ENCODE data around the gene ATP11A. TPM values are rescaled to one million over a fixed set of nuclear protein-coding genes. Genes with fewer than 3 reads are reported as not detected.

Gene ATP11A
- total and polyA plus RNA-seq, 10 of the 15 experiments (the other 5 are each of a cell fraction or from before 2014, with no cell fraction given) = 1.4 to 69.6 (median 14.4) TPM

- RAD21 ChIA-PET (ENCODE audit: unreplicated experiment) = interaction anchor here (0.6 to 1.3 kb wide), 2 partner anchors 183 to 1528 kb away, joined by 3 read pairs; no protein-coding TSS in a partner anchor
- no TSS peak for BruUV-seq (replicated peaks)
- DNase-seq (ENCODE audit: low read depth, low spot score) (no peak), FAIRE-seq (no peak), ATAC-seq (peak; percentile 17)
- Histone ChIP-seq H2AFZ (ENCODE audit: control insufficient read depth, low read depth, low read length) (peak overlapping the region; percentile 71), H3K9ac (ENCODE audit: control insufficient read depth, insufficient read depth, low read length) (peak overlapping the region; percentile 82), H4K20me1 (ENCODE audit: control insufficient read depth, insufficient read depth) (0 out of 2 replicates have a peak, but pooled peaks cover 3% of the 10 kb centered on the region), H3K9me3 (replicated peaks; ENCODE audit: control insufficient read depth, insufficient read depth, low read length) (no peaks in the 10 kb centered on the region), H3K36me3 (ENCODE audit: control insufficient read depth in 2 of 2, insufficient read depth in 2 of 2, low read length in 1 of 2) (no peaks in the 10 kb centered on the region), H3K27ac (ENCODE audit: control insufficient read depth, insufficient read depth) (peak overlapping the region; percentile 62), H3K79me2 (ENCODE audit: control insufficient read depth, insufficient read depth, low read length) (peaks cover 43% of the 10 kb centered on the region), H3K4me2 (ENCODE audit: control insufficient read depth, insufficient read depth) (peak overlapping the region; percentile 64), H3K4me1 (ENCODE audit: control insufficient read depth, insufficient read depth, low read length) (peaks cover 27% of the 10 kb centered on the region), H3K4me3 (peak overlapping the region; percentile 75), H3K27me3 (replicated peaks in 1 of 2; ENCODE audit: control insufficient read depth in 2 of 2, insufficient read depth in 2 of 2, low read length in 1 of 2) (no peaks in the 10 kb centered on the region)
- SMC1A ChIA-PET (ENCODE audit: uncharacterized antibody, unreplicated experiment) = no interaction called here
- POLR2A ChIA-PET = interaction anchor here (1.0 kb wide), 1 partner anchor 112 kb away, joined by 3 read pairs; no protein-coding TSS in a partner anchor
- intact Hi-C loops (cut with micrococcal nuclease; ENCODE audit: unreplicated experiment) = loop anchor here (2.0 kb wide), 1 partner anchor 112 kb away; no protein-coding TSS in a partner anchor
- in situ Hi-C loops (cut with MboI) = loop anchor here (5.0 kb wide), 1 partner anchor 182 kb away; no protein-coding TSS in a partner anchor
- CTCF ChIA-PET = no interaction called here
- 1% methylated on average over 54 of the region's 77 CpGs for WGBS (ENCODE audit: insufficient coverage, insufficient replicate concordance, low lambda C conversion rate, missing lambda C conversion rate)
- TF ChIP-seq ZNF217 (IDR thresholded peaks at IDR 0.05) = no peak
- no peak for TF ChIP-seq YBX1 (IDR thresholded peaks at IDR 0.05)
- TF ChIP-seq PAX8 (IDR thresholded peaks at IDR 0.05) = no peak
- no peak for TF ChIP-seq IRF4 (IDR thresholded peaks at IDR 0.05; ENCODE audit: low read depth, low read length)
- peak; percentile 29 to 61; a peak in 3 of 4 replicates for TF ChIP-seq BHLHE40 (IDR thresholded peaks at IDR 0.05; ENCODE audit: borderline replicate concordance in 1 of 2, low read depth in 2 of 2, low read length in 1 of 2)
- TF ChIP-seq GABPA (IDR thresholded peaks at IDR 0.05; ENCODE audit: low read depth) = no peak
- no peak for TF ChIP-seq CREB1 (IDR thresholded peaks at IDR 0.05; ENCODE audit: low read depth)
- TF ChIP-seq PBX3 (IDR thresholded peaks at IDR 0.05; ENCODE audit: insufficient replicate concordance, low read depth, low read length) = no peak
- TF ChIP-seq MYC (IDR thresholded peaks at IDR 0.05; ENCODE audit: insufficient read depth, insufficient read length, insufficient replicate concordance, low read length, severe bottlenecking) = peak; percentile 24
- TF ChIP-seq NFYB (IDR thresholded peaks at IDR 0.05; ENCODE audit: insufficient read depth, low read depth, low read length) = no peak
- 0 out of 2 replicates have a peak, but pooled peaks have one; percentile 20 for TF ChIP-seq MAX (IDR thresholded peaks at IDR 0.05; ENCODE audit: low read depth, low read length)
- no peak for TF ChIP-seq PAX5 (IDR thresholded peaks at IDR 0.05; ENCODE audit: borderline replicate concordance, low read depth, low read length)
- TF ChIP-seq MTA3 (IDR thresholded peaks at IDR 0.05; ENCODE audit: borderline replicate concordance, low read length) = no peak
- no peak for TF ChIP-seq SMAD5 (IDR thresholded peaks at IDR 0.05; ENCODE audit: low read depth)
- no peak for TF ChIP-seq ZNF384 (IDR thresholded peaks at IDR 0.05; ENCODE audit: borderline replicate concordance, low read depth, low read length)
- no peak for TF ChIP-seq FOXK2 (IDR thresholded peaks at IDR 0.05)
- TF ChIP-seq SRF (IDR thresholded peaks at IDR 0.05; ENCODE audit: low read depth in 2 of 2, low read length in 2 of 2) = no peak
- no peak for TF ChIP-seq NRF1 (conservative IDR thresholded peaks at IDR 0.05; ENCODE audit: low read depth, low read length)
- TF ChIP-seq STAT3 (IDR thresholded peaks at IDR 0.05; ENCODE audit: low read depth, low read length) = no peak
- no peak for TF ChIP-seq E4F1 (IDR thresholded peaks at IDR 0.05; ENCODE audit: borderline replicate concordance, partially characterized antibody)
These were observed 568 bp downstream of the ATP11A start for GRCh38 chr13:112690283-112690929.

Data from GM12878 (cell line).